Right lobe of liver (tissue), 4 donors: ENCODE measurements around the gene USP22.

Experiments used
- CTCF ChIP-seq, 4 donors: fragments of 200-600 bp in 3 of 4; fragments of 450-650 bp in 1 of 4; IDR thresholded peaks; one replicate each; pipeline versions ENCODE4 v1.5.1 to v1.8.0; 2016 to 2022; ENCODE audit warnings: antibody characterized with exemption in 4 of 4, mild to moderate bottlenecking in 2 of 4
- POLR2A ChIP-seq: fragments of 450-650 bp; IDR thresholded peaks from one replicate; pipeline ENCODE4 v1.6.1; 2017; ENCODE audit warnings: antibody characterized with exemption, mild to moderate bottlenecking
- donor health status: DM: no; HTN: no; CAD: no.
- donor health status: DM: no; HTN: no; CAD: no.
- donor health status: DM: no; HTN: yes; CAD: no.

- TF ChIP-seq CTCF (IDR thresholded peaks at IDR 0.05) (no peak), POLR2A (no peak)
These were observed 39.2 kb upstream of the USP22 start for GRCh38 chr17:21082001-21082436.
